C4-2B (cell line): ENCODE measurements around the gene MST1.
"Not testable (repeated sequence)": the region's sequence is repeated elsewhere in the genome, so short reads cannot be mapped to it uniquely, and the experiment has no call there.

Experiments
- ZFX ChIP-seq: fragments of 450-650 bp; IDR thresholded peaks from 2 replicates; pipeline ENCODE4 v1.6.1; 2017
- TF ChIP-seq, protein P1 (sequence below): fragments of 450-650 bp; conservative IDR thresholded peaks from 2 replicates; pipeline ENCODE4 v1.5.1; 2017; ENCODE audit warnings: mild to moderate bottlenecking

DNA sequence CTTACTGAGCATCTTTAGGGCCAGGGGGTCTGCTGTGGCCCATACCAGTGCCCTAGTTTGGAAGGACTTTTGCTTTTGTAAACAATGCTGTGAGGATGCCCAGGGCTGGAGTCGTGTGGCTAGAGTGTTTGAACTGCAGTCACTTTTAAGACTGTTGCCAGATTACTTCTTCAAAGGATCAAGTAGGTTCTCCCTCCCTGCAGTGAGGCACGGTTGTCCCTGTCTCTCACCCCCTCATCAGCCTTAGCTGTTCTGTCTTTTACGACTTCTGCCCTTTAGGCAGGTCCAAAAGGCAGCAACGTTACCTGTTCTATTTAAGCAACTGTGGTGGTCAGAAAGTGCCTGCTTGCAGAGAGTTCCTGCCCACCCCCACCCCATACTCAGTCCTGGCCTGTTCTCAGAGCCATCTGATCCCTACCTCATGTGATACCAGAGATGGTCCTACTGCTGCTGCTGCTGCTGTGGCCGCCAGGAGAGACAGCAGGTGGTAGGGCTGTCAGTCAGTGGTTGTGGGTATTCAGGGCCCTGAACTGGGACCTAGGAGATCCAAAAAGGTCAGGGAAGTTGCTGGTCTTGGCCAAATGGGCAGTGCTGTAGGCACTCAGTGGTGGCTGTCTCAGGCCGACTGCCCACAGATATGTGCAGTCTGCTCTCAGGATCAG lies 5.3 kb upstream of the MST1 start:
- TF ChIP-seq, protein P1, sequence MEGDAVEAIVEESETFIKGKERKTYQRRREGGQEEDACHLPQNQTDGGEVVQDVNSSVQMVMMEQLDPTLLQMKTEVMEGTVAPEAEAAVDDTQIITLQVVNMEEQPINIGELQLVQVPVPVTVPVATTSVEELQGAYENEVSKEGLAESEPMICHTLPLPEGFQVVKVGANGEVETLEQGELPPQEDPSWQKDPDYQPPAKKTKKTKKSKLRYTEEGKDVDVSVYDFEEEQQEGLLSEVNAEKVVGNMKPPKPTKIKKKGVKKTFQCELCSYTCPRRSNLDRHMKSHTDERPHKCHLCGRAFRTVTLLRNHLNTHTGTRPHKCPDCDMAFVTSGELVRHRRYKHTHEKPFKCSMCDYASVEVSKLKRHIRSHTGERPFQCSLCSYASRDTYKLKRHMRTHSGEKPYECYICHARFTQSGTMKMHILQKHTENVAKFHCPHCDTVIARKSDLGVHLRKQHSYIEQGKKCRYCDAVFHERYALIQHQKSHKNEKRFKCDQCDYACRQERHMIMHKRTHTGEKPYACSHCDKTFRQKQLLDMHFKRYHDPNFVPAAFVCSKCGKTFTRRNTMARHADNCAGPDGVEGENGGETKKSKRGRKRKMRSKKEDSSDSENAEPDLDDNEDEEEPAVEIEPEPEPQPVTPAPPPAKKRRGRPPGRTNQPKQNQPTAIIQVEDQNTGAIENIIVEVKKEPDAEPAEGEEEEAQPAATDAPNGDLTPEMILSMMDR: not testable (repeated sequence)
- TF ChIP-seq ZFX: not testable (repeated sequence)
